HEK293 (cell line): ENCODE data around the gene SCYL1.

Experiments
- ATF2 ChIP-seq: fragments of 450-650 bp; formaldehyde crosslinking; IDR thresholded peaks from 2 replicates; pipeline ENCODE4 v1.5.1; 2016; ENCODE audit warnings: missing biosample characterization, missing genetic modification characterization, low read depth
- CTCF ChIP-seq: fragments of 450-650 bp; formaldehyde crosslinking; IDR thresholded peaks from 2 replicates; pipeline ENCODE4 v1.5.1; 2016; ENCODE audit warnings: missing biosample characterization, missing genetic modification characterization
- GLI4 ChIP-seq: fragments of 450-650 bp; formaldehyde crosslinking; IDR thresholded peaks from 2 replicates; pipeline ENCODE4 v1.5.1; 2016; ENCODE audit warnings: missing biosample characterization, missing genetic modification characterization
- GLIS2 ChIP-seq: fragments of 450-650 bp; formaldehyde crosslinking; IDR thresholded peaks from 2 replicates; pipeline ENCODE4 v1.5.1; 2016; ENCODE audit warnings: missing biosample characterization, missing genetic modification characterization
- KLF17 ChIP-seq: fragments of 450-650 bp; formaldehyde crosslinking; IDR thresholded peaks from 2 replicates; pipeline ENCODE4 v1.5.1; 2016; ENCODE audit warnings: missing biosample characterization, missing genetic modification characterization
- SP2 ChIP-seq: fragments of 450-650 bp; formaldehyde crosslinking; IDR thresholded peaks from 2 replicates; pipeline ENCODE4 v1.5.1; 2016; ENCODE audit warnings: missing biosample characterization, missing genetic modification characterization
- ZFP41 ChIP-seq: fragments of 450-650 bp; formaldehyde crosslinking; IDR thresholded peaks from 2 replicates; pipeline ENCODE4 v1.5.1; 2016; ENCODE audit warnings: missing biosample characterization, missing genetic modification characterization, borderline replicate concordance
- ZNF248 ChIP-seq: fragments of 450-650 bp; formaldehyde crosslinking; IDR thresholded peaks from 2 replicates; pipeline ENCODE4 v1.5.1; 2017; ENCODE audit warnings: missing biosample characterization, missing genetic modification characterization
- ZNF449 ChIP-seq: fragments of 450-650 bp; formaldehyde crosslinking; IDR thresholded peaks from 2 replicates; pipeline ENCODE4 v1.5.1; 2017; ENCODE audit warnings: missing biosample characterization, mild to moderate bottlenecking, missing genetic modification characterization, moderate library complexity
- ZNF488 ChIP-seq: fragments of 450-650 bp; formaldehyde crosslinking; IDR thresholded peaks from 2 replicates; pipeline ENCODE4 v1.5.1; 2016; ENCODE audit warnings: missing biosample characterization, missing genetic modification characterization
- ZNF561 ChIP-seq: fragments of 450-650 bp; IDR thresholded peaks from 2 replicates; pipeline ENCODE4 v1.5.1; 2018; ENCODE audit warnings: missing biosample characterization, missing genetic modification characterization, borderline replicate concordance
- ZNF639 ChIP-seq: fragments of 450-650 bp; formaldehyde crosslinking; IDR thresholded peaks from 2 replicates; pipeline ENCODE4 v1.5.1; 2016; ENCODE audit warnings: missing biosample characterization, missing genetic modification characterization
- ZNF837 ChIP-seq: fragments of 450-650 bp; formaldehyde crosslinking; IDR thresholded peaks from 2 replicates; pipeline ENCODE4 v1.5.1; 2016; ENCODE audit warnings: missing biosample characterization, missing genetic modification characterization
- ZSCAN16 ChIP-seq: fragments of 450-650 bp; formaldehyde crosslinking; IDR thresholded peaks from 2 replicates; pipeline ENCODE4 v1.5.1; 2016; ENCODE audit warnings: missing biosample characterization, missing genetic modification characterization

GRCh38 chr11:65525546-65526480 lies 930 bp downstream of the SCYL1 start:
- TF ChIP-seq ZNF248, result no peak
- TF ChIP-seq CTCF (tag by site-specific recombination), result no peak
- TF ChIP-seq ZNF561, result no peak
- no peak for TF ChIP-seq ZNF449 (tag by site-specific recombination)
- TF ChIP-seq GLIS2 (tag by site-specific recombination), result no peak
- no peak for TF ChIP-seq ATF2 (tag by site-specific recombination)
- no peak for TF ChIP-seq ZNF639 (tag by site-specific recombination)
- no peak for TF ChIP-seq ZSCAN16 (tag by site-specific recombination)
- no peak for TF ChIP-seq ZNF488 (tag by site-specific recombination)
- TF ChIP-seq ZFP41 (tag by site-specific recombination), result no peak
- no peak for TF ChIP-seq SP2 (tag by site-specific recombination)
- TF ChIP-seq ZNF837 (tag by site-specific recombination), result no peak
- no peak for TF ChIP-seq GLI4 (tag by site-specific recombination)
- TF ChIP-seq KLF17 (tag by site-specific recombination), result no peak
